GM10248 (cell line): ENCODE data around the gene PCIF1.

Source experiments
- CTCF ChIA-PET: fragments of 300-600 bp; sonication (Branson Sonifier 250); formaldehyde crosslinking; extraction: SDS; loops from one replicate; lab custom pipeline; 2021; ENCODE audit warnings: antibody characterized with exemption; lab: Yijun Ruan, JAX
- POLR2A ChIA-PET: fragments of 350-650 bp; sonication (Branson Sonifier 250); formaldehyde crosslinking; extraction: SDS; loops from one replicate; lab custom pipeline; 2020; ENCODE audit warnings: antibody characterized with exemption; lab: Yijun Ruan, JAX
- DNase-seq: peaks from one replicate; pipeline ENCODE4 v3.0.0; 2012; ENCODE audit errors: extremely low spot score
- TF ChIP-seq, protein P1 (sequence below): IDR thresholded peaks from 2 replicates; pipeline ENCODE4 v1.5.1; 2012; ENCODE audit warnings: mild to moderate bottlenecking, low read depth; ENCODE audit errors: extremely low read depth, missing control alignments, control extremely low read depth

The PCIF1 gene

DNA sequence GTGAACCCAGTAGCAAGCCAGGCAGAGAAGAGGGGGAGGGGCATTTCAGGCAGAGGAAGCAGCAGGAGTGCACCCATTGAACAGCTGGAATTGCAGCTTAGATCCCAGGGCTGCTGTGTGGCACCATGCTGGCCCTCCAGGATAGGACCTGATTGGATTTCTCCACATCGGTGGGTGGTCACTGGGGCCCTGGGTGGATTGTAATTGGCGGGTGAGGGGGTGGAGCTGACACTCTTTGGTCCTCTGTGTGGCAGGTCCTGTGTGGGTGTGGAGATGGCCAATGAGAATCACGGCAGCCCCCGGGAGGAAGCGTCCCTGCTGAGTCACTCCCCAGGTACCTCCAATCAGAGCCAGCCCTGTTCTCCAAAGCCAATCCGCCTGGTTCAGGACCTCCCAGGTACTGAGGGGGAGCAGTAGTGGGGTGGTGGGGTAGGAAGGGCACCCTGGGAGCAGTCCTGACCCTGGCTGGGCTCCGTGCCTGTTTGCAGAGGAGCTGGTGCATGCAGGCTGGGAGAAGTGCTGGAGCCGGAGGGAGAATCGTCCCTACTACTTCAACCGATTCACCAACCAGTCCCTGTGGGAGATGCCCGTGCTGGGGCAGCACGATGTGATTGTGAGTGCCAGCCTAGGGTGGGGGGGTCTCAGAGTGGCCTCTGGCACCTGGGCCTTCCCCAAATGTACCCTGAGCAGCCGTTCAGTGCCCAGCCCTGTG lies 4.4 kb downstream of the PCIF1 start:
- POLR2A ChIA-PET: no interaction called here
- CTCF ChIA-PET: interaction anchor here (1.5 to 5.3 kb wide), 3 partner anchors 20 to 31 kb away, joined by 5 to 43 read pairs (median 8); no protein-coding TSS in a partner anchor
- TF ChIP-seq, protein P1, sequence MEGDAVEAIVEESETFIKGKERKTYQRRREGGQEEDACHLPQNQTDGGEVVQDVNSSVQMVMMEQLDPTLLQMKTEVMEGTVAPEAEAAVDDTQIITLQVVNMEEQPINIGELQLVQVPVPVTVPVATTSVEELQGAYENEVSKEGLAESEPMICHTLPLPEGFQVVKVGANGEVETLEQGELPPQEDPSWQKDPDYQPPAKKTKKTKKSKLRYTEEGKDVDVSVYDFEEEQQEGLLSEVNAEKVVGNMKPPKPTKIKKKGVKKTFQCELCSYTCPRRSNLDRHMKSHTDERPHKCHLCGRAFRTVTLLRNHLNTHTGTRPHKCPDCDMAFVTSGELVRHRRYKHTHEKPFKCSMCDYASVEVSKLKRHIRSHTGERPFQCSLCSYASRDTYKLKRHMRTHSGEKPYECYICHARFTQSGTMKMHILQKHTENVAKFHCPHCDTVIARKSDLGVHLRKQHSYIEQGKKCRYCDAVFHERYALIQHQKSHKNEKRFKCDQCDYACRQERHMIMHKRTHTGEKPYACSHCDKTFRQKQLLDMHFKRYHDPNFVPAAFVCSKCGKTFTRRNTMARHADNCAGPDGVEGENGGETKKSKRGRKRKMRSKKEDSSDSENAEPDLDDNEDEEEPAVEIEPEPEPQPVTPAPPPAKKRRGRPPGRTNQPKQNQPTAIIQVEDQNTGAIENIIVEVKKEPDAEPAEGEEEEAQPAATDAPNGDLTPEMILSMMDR: no peak

GRCh38 chr20:45940053-45940452 lies 5.6 kb downstream of the PCIF1 start:
- TF ChIP-seq, protein P1: no peak
- ChIA-PET CTCF (interaction anchor here (1.0 kb wide), 1 partner anchor 21 kb away, joined by 3 read pairs; no protein-coding TSS in a partner anchor), POLR2A (interaction anchor here (0.6 to 1.1 kb wide), 3 partner anchors 9 to 21 kb away, joined by 3 to 7 read pairs (median 4); no protein-coding TSS in a partner anchor)
- DNase-seq: no peak

More for the DNA sequence above, 4.4 kb downstream of the PCIF1 start:
- DNase-seq: no peak

DNA sequence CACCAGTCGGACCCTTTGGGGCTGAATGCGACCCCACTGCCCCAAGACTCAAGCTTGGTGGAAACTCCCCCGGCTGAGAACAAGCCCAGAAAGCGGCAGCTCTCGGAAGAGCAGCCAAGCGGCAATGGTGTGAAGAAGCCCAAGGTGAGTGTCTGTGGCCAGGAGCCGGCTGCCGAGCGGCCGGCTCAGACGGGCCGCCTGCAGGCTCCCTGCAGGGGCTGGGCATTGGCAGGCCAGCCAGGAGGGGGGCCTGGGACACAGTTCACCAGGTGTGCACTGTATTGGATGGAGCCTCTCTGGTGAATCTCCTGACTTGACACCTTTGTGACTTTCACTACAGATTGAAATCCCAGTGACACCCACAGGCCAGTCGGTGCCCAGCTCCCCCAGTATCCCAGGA lies 6.0 kb downstream of the PCIF1 start:
- ChIA-PET POLR2A (interaction anchor here (0.9 to 1.1 kb wide), 2 partner anchors 9 to 21 kb away, joined by 3 to 4 read pairs; no protein-coding TSS in a partner anchor), CTCF (interaction anchor here (0.9 to 1.0 kb wide), 2 partner anchors 9 to 22 kb away, joined by 3 read pairs; no protein-coding TSS in a partner anchor)
- no peak for DNase-seq
- TF ChIP-seq, protein P1: no peak

DNA sequence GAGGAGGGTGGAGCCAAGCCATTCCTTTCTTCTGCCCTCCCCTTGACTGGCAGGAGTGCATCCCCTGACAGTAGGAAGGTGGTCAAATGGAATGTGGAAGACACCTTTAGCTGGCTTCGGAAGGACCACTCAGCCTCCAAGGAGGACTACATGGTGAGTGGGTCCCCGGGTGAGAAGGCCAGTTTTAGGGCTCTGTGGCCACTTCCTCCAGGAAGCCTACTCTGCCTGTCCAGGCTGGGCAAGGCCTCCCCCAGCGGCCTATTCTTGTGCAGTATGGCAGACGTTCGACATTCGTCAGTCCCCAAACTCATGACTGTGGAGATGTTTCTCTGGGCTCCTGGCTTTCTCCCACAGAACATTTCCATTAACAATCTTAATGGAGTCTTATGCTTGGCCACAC lies 9.1 kb downstream of the PCIF1 start:
- ChIA-PET POLR2A (interaction anchor here (0.6 to 1.0 kb wide), 3 partner anchors 8 to 14 kb away, joined by 3 to 5 read pairs (median 3); no protein-coding TSS in a partner anchor), CTCF (interaction anchor here (1.4 to 3.1 kb wide), 6 partner anchors 9 to 145 kb away, joined by 4 to 25 read pairs (median 7); no protein-coding TSS in a partner anchor)
- DNase-seq: no peak
- TF ChIP-seq, protein P1: no peak

DNA sequence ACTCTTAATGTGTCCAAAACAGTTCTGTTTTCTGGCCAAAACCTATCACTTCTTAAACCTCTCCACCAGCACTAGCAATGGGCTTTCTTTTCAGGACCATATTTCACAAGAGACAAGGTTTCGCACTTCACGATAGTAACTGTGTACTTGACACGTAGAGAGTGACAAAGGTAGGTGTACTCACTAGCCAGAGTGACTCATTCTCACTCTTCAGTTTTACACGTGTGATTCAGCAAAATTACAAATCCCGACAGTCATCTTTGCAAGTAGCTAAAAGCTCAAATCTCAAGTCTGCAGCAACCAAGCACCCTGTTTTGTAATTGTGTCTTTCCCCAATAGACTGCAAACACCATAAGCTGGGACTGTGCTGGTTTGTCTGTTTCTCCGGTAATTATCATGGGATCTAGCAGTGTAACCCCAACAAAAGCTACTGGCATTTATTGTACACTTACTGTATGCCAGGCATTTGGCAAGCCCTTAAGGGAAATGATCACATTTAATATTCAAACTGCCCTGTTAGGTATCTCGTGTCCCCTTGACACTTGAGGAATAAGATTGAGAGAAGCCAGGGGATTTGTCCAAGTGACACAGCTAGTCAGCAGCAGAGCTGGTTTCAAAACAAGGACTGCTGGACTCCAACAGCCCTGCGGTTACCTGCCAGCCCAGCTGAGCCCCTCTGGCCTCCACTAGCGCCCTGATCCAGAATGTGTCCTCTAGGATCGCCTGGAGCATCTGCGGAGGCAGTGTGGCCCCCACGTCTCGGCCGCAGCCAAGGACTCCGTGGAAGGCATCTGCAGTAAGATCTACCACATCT lies 9.9 kb downstream of the PCIF1 start:
- ChIA-PET POLR2A (interaction anchor here (0.6 to 0.7 kb wide), 2 partner anchors 9 to 13 kb away, joined by 3 read pairs; no protein-coding TSS in a partner anchor), CTCF (interaction anchor here (1.8 to 3.1 kb wide), 5 partner anchors 8 to 43 kb away, joined by 6 to 25 read pairs (median 7); no protein-coding TSS in a partner anchor)
- DNase-seq: no peak
- TF ChIP-seq, protein P1: no peak
